NK-92 (cell line): Measurements from ENCODE around the gene AK4.

Source experiments
- DNase-seq: peaks from one replicate; lab custom pipeline; 2025; ENCODE audit not compliant: unreplicated experiment; lab: John Stamatoyannopoulos, UW

Gene AK4

GRCh38 chr1:65243491-65243890, 95.5 kb downstream of the AK4 start:
- DNase-seq, result no peak

GRCh38 chr1:65245295-65245694, 97.3 kb downstream of the AK4 start:
- no peak for DNase-seq

GRCh38 chr1:65247419-65248359, 99.7 kb downstream of the AK4 start:
- DNase-seq, result no peak

- no peak for DNase-seq
Observed at GRCh38 chr1:65250826-65251225, 102.8 kb downstream of the AK4 start.

- no peak for DNase-seq
Observed at GRCh38 chr1:65253800-65254319, 105.9 kb downstream of the AK4 start.

- DNase-seq, result no peak
Observed at GRCh38 chr1:65254320-65255034, 106.5 kb downstream of the AK4 start.

GRCh38 chr1:65255035-65255655, 107.1 kb downstream of the AK4 start:
- DNase-seq, result no peak

- no peak for DNase-seq
Observed at GRCh38 chr1:65255656-65256050, 107.7 kb downstream of the AK4 start.

- DNase-seq, result no peak
Observed at GRCh38 chr1:65256860-65257708, 109.1 kb downstream of the AK4 start.

GRCh38 chr1:65258106-65258505, 110.1 kb downstream of the AK4 start:
- no peak for DNase-seq

GRCh38 chr1:65259816-65260215, 111.8 kb downstream of the AK4 start:
- DNase-seq, result no peak

GRCh38 chr1:65260851-65261473, 113.0 kb downstream of the AK4 start:
- no peak for DNase-seq

- no peak for DNase-seq
Observed at GRCh38 chr1:65263286-65263685, 115.3 kb downstream of the AK4 start.

GRCh38 chr1:65264197-65264929, 116.4 kb downstream of the AK4 start:
- DNase-seq, result no peak

GRCh38 chr1:65265296-65265650, 117.3 kb downstream of the AK4 start:
- no peak for DNase-seq

GRCh38 chr1:65265651-65266351, 117.8 kb downstream of the AK4 start:
- DNase-seq, result no peak

- DNase-seq, result no peak
Observed at GRCh38 chr1:65266476-65266875, 118.5 kb downstream of the AK4 start.

- DNase-seq, result no peak
Observed at GRCh38 chr1:65267271-65267670, 119.3 kb downstream of the AK4 start.

- no peak for DNase-seq
Observed at GRCh38 chr1:65267683-65268082, 119.7 kb downstream of the AK4 start.
